Neural cell (in vitro differentiated cells): ENCODE data around the gene CTBP2. TPM values are rescaled to one million over a fixed set of nuclear protein-coding genes. Genes with fewer than 3 reads are reported as not detected.

Experiments
- H2AFZ ChIP-seq: fragments of 200-600, 300-800 bp; sonication (generic), shearing (Covaris generic); 2 replicates; pipeline ENCODE4 v1.6.0; 2014; ENCODE audit warnings: low read depth, mild to moderate bottlenecking, antibody characterized with exemption, low read length, moderate library complexity
- H3F3A ChIP-seq: fragments of 200-600 bp; shearing (Covaris generic); 2 replicates; pipeline ENCODE4 v1.6.1; 2016; ENCODE audit warnings: mild to moderate bottlenecking, moderate library complexity, mixed read lengths, antibody characterized with exemption, low read length; ENCODE audit not compliant: insufficient read depth, poor library complexity, severe bottlenecking
- H3K27ac ChIP-seq: fragments of 200-600, 300-800 bp; sonication (generic), shearing (Covaris generic); 2 replicates; pipeline ENCODE4 v1.5.1; 2014; ENCODE audit warnings: mild to moderate bottlenecking, low read length, moderate library complexity
- H3K27me3 ChIP-seq: fragments of 300-800, 200-600 bp; sonication (generic), shearing (Covaris generic); 2 replicates; pipeline ENCODE4 v1.6.0; 2014; ENCODE audit warnings: mild to moderate bottlenecking, low read depth, low read length, moderate library complexity; ENCODE audit not compliant: insufficient read depth
- H3K36me3 ChIP-seq: fragments of 300-800, 200-600 bp; sonication (generic), shearing (Covaris generic); 2 replicates; pipeline ENCODE4 v1.5.1; 2014; ENCODE audit warnings: mild to moderate bottlenecking, antibody characterized with exemption, low read length, moderate library complexity; ENCODE audit not compliant: insufficient read depth
- H3K4me2 ChIP-seq: fragments of 300-800, 200-600 bp; sonication (generic), shearing (Covaris generic); 2 replicates; pipeline ENCODE4 v1.6.0; 2014; ENCODE audit warnings: mild to moderate bottlenecking, low read length
- H3K4me3 ChIP-seq: fragments of 300-800, 200-600 bp; sonication (generic), shearing (Covaris generic); 2 replicates; pipeline ENCODE4 v1.5.1; 2014; ENCODE audit warnings: mild to moderate bottlenecking, low read length, moderate library complexity
- H3K79me2 ChIP-seq: fragments of 200-600 bp; shearing (Covaris generic); replicated peaks from 2 replicates; pipeline ENCODE4 v1.6.0; 2014; ENCODE audit warnings: mild to moderate bottlenecking, low read length, moderate library complexity; ENCODE audit not compliant: insufficient read depth
- H3K9ac ChIP-seq: fragments of 300-800, 200-600 bp; sonication (generic), shearing (Covaris generic); 2 replicates; pipeline ENCODE4 v1.6.1; 2016; ENCODE audit warnings: mild to moderate bottlenecking, low read length, mixed read lengths
- H3K9me2 ChIP-seq: fragments of 200-600 bp; shearing (Covaris generic); 2 replicates; pipeline ENCODE4 v1.6.1; 2016; ENCODE audit warnings: mild to moderate bottlenecking, low read length, mixed read lengths; ENCODE audit not compliant: insufficient read depth
- H3K9me3 ChIP-seq: fragments of 200-600, 300-800 bp; sonication (generic), shearing (Covaris generic); 2 replicates; pipeline ENCODE4 v1.6.1; 2016; ENCODE audit warnings: mild to moderate bottlenecking, mixed run types, low read length, moderate library complexity, mixed read lengths
- H4K20me1 ChIP-seq: fragments of 200-600 bp; shearing (Covaris generic); 2 replicates; pipeline ENCODE4 v1.6.1; 2016; ENCODE audit warnings: mild to moderate bottlenecking, mixed run types; ENCODE audit not compliant: insufficient read depth
- EP300 ChIP-seq: fragments of 450-650 bp; conservative IDR thresholded peaks from 2 replicates; pipeline ENCODE4 v1.6.1; 2014; ENCODE audit warnings: antibody characterized with exemption, mild to moderate bottlenecking, moderate library complexity; ENCODE audit not compliant: poor library complexity, severe bottlenecking
- EZH2 ChIP-seq: fragments of 200-600, 300-800 bp; shearing (Covaris generic), sonication (generic); IDR thresholded peaks from 2 replicates; pipeline ENCODE4 v1.6.1; 2014; ENCODE audit warnings: antibody characterized with exemption, low read length, borderline replicate concordance, mild to moderate bottlenecking; ENCODE audit not compliant: insufficient read depth, poor library complexity, severe bottlenecking
- MXI1 ChIP-seq: fragments of 450-650 bp; conservative IDR thresholded peaks from 2 replicates; pipeline ENCODE4 v1.6.1; 2014; ENCODE audit warnings: antibody characterized with exemption, mild to moderate bottlenecking; ENCODE audit not compliant: poor library complexity, severe bottlenecking
- POLR2AphosphoS5 ChIP-seq: IDR thresholded peaks from 2 replicates; pipeline ENCODE4 v1.6.1; 2012
- RAD21 ChIP-seq: fragments of 450-650 bp; conservative IDR thresholded peaks from 2 replicates; pipeline ENCODE4 v1.6.1; 2014; ENCODE audit warnings: antibody characterized with exemption, mild to moderate bottlenecking, moderate library complexity
- SMC3 ChIP-seq: fragments of 450-650 bp; conservative IDR thresholded peaks from 2 replicates; pipeline ENCODE4 v1.6.1; 2014; ENCODE audit warnings: antibody characterized with exemption, mild to moderate bottlenecking, moderate library complexity; ENCODE audit not compliant: poor library complexity
- TAF1 ChIP-seq: IDR thresholded peaks from 2 replicates; pipeline ENCODE4 v1.6.1; 2012; ENCODE audit warnings: low read depth
- polyA plus RNA-seq: library from polyadenylated mRNA; depleted of rRNA; stranded (reverse); fragments of >200 nt; gene quantifications from 2 replicates; pipeline ENCODE4 v1.2.3, GENCODE V29; 2014
- TF ChIP-seq, protein P1 (sequence below): fragments of 450-650 bp; IDR thresholded peaks from 2 replicates; pipeline ENCODE4 v1.5.1; 2014; ENCODE audit warnings: antibody characterized with exemption, mild to moderate bottlenecking, moderate library complexity; ENCODE audit not compliant: poor library complexity, severe bottlenecking
- TF ChIP-seq, protein P2 (sequence below): IDR thresholded peaks from 2 replicates; pipeline ENCODE4 v1.6.1; 2012; ENCODE audit warnings: borderline replicate concordance

Gene CTBP2
- polyA plus RNA-seq, 1 donor from 2014 or later, result 59.5 TPM

DNA sequence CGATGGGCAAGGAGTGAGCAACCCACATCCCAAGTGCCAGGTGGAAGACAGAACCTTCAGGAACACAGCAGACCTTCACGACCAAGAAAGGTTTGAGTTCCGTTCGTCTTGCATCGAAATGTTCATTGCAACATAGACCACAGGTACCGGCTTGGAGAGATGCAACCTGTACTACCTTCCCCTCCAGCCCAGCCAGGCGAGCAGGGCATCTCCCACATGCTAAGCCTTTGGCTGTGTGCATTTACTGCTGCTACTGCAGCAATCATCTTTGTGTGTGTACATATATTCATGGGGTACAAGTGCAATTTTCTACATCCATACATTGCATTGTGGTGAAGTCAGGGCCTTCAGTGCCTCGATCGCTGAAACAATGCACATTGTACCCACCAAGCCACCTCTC lies 58.8 kb downstream of the CTBP2 start:
- Histone ChIP-seq H2AFZ (no peak overlapping the region), H3K4me3 (no peak overlapping the region), H3K9ac (no peak overlapping the region), H3K27ac (no peak overlapping the region), H3F3A (no peaks in the 10 kb centered on the region), H3K9me2 (no peaks in the 10 kb centered on the region), H3K9me3 (no peaks in the 10 kb centered on the region), H3K4me2 (no peak overlapping the region), H3K79me2 (peaks cover 71% of the 10 kb centered on the region), H3K27me3 (no peaks in the 10 kb centered on the region), H3K36me3 (no peaks in the 10 kb centered on the region), H4K20me1 (no peaks in the 10 kb centered on the region)
- TF ChIP-seq EZH2 (no peak), SMC3 (no peak), EP300 (no peak), MXI1 (no peak), RAD21 (no peak), TAF1 (no peak), POLR2AphosphoS5 (no peak)
- TF ChIP-seq, protein P1, sequence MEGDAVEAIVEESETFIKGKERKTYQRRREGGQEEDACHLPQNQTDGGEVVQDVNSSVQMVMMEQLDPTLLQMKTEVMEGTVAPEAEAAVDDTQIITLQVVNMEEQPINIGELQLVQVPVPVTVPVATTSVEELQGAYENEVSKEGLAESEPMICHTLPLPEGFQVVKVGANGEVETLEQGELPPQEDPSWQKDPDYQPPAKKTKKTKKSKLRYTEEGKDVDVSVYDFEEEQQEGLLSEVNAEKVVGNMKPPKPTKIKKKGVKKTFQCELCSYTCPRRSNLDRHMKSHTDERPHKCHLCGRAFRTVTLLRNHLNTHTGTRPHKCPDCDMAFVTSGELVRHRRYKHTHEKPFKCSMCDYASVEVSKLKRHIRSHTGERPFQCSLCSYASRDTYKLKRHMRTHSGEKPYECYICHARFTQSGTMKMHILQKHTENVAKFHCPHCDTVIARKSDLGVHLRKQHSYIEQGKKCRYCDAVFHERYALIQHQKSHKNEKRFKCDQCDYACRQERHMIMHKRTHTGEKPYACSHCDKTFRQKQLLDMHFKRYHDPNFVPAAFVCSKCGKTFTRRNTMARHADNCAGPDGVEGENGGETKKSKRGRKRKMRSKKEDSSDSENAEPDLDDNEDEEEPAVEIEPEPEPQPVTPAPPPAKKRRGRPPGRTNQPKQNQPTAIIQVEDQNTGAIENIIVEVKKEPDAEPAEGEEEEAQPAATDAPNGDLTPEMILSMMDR, result no peak
- TF ChIP-seq, protein P2, sequence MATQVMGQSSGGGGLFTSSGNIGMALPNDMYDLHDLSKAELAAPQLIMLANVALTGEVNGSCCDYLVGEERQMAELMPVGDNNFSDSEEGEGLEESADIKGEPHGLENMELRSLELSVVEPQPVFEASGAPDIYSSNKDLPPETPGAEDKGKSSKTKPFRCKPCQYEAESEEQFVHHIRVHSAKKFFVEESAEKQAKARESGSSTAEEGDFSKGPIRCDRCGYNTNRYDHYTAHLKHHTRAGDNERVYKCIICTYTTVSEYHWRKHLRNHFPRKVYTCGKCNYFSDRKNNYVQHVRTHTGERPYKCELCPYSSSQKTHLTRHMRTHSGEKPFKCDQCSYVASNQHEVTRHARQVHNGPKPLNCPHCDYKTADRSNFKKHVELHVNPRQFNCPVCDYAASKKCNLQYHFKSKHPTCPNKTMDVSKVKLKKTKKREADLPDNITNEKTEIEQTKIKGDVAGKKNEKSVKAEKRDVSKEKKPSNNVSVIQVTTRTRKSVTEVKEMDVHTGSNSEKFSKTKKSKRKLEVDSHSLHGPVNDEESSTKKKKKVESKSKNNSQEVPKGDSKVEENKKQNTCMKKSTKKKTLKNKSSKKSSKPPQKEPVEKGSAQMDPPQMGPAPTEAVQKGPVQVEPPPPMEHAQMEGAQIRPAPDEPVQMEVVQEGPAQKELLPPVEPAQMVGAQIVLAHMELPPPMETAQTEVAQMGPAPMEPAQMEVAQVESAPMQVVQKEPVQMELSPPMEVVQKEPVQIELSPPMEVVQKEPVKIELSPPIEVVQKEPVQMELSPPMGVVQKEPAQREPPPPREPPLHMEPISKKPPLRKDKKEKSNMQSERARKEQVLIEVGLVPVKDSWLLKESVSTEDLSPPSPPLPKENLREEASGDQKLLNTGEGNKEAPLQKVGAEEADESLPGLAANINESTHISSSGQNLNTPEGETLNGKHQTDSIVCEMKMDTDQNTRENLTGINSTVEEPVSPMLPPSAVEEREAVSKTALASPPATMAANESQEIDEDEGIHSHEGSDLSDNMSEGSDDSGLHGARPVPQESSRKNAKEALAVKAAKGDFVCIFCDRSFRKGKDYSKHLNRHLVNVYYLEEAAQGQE, result no peak

DNA sequence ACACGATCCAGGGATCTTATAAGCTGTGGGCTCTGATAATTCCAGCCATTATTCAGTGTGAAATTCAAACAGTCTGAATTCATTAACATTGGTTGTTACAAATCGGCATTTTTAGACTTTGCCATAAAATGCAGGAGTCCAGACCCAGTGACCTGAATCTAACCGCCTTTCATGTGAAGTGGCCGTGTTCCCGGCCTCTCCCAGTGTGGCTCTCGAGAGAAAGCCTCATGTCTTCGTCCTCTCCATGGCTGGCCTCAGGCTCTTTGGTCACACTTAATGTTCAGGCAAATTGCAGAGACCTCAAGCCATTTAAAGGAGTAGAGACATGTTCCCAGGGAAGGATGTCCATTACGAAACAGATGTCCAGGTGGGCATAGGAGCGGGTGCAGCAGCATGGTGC lies 59.3 kb downstream of the CTBP2 start:
- Histone ChIP-seq H3K9ac (no peak overlapping the region), H3K27ac (no peak overlapping the region), H4K20me1 (no peaks in the 10 kb centered on the region), H3K9me2 (no peaks in the 10 kb centered on the region), H2AFZ (no peak overlapping the region), H3K4me2 (no peak overlapping the region), H3K27me3 (no peaks in the 10 kb centered on the region), H3K4me3 (no peak overlapping the region), H3K36me3 (no peaks in the 10 kb centered on the region), H3K79me2 (peaks cover 65% of the 10 kb centered on the region), H3F3A (no peaks in the 10 kb centered on the region), H3K9me3 (no peaks in the 10 kb centered on the region)
- TF ChIP-seq RAD21, result no peak
- no peak for TF ChIP-seq MXI1
- no peak for TF ChIP-seq TAF1
- no peak for TF ChIP-seq EP300
- TF ChIP-seq POLR2AphosphoS5, result no peak
- TF ChIP-seq EZH2, result no peak
- TF ChIP-seq, protein P2, result no peak
- no peak for TF ChIP-seq SMC3
- TF ChIP-seq, protein P1, result no peak
